GM23248 (cell line): ENCODE results near the gene ZBTB18.

Source experiments
- EZH2 ChIP-seq: fragments of 200-600 bp; sonication (generic); IDR thresholded peaks from 2 replicates; pipeline ENCODE4 v1.6.1; 2018; ENCODE audit warnings: antibody characterized with exemption, mild to moderate bottlenecking; ENCODE audit not compliant: insufficient read depth, poor library complexity, severe bottlenecking
- EZH2phosphoT487 ChIP-seq: fragments of 200-600 bp; sonication (generic); IDR thresholded peaks from 2 replicates; pipeline ENCODE4 v1.6.1; 2018; ENCODE audit warnings: antibody characterized with exemption, moderate library complexity, mild to moderate bottlenecking, low read depth; ENCODE audit not compliant: insufficient read depth

DNA sequence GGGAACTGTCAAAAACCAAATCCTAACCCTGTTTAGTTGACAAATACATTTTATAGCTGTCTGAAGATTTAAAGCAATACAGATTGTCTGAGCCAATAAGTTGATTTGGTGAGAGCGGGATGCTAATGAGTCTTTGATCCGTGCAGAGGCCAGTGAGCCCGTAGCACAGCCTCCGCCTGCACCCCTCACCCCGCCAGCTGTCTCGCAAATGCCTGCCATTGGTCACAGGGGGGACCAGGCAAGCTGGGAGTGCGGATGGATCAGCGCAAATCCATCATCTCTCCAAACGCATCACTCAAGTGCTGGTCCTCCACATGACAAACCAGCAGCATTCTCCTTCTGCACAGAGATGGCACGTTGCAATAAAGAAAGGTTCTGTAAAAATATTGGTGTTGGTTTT lies 51.0 kb downstream of the ZBTB18 start:
- no peak for TF ChIP-seq EZH2phosphoT487
- no peak for TF ChIP-seq EZH2
